ENCODE data around the gene PLGRKT. TPM values are rescaled to one million over a fixed set of nuclear protein-coding genes. Genes with fewer than 3 reads are reported as not detected.

Gene PLGRKT
- total RNA-seq, 4 donors from 2014 or later = 2.9 to 24.6 (median 13.1) TPM

DNA sequence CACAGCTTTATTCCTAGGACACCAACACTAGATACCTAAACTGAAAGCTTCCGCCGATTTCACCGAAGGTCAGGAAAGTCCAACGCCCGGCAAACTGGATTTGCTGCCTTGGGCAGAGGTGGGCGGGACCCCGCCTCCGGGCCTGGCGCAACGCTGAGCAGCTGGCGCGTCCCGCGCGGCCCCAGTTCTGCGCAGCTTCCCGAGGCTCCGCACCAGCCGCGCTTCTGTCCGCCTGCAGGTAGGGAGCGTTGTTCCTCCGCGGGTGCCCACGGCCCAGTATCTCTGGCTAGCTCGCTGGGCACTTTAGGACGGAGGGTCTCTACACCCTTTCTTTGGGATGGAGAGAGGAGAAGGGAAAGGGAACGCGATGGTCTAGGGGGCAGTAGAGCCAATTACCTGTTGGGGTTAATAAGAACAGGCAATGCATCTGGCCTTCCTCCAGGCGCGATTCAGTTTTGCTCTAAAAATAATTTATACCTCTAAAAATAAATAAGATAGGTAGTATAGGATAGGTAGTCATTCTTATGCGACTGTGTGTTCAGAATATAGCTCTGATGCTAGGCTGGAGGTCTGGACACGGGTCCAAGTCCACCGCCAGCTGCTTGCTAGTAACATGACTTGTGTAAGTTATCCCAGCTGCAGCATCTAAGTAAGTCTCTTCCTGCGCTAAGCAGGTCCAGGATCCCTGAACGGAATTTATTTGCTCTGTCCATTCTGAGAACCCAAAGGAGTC lies 12.8 kb upstream of the PLGRKT start, which contains the start of gene CD274:
Gene CD274, plus strand, starts transcription at position 184 of the 733 bp plus-strand sequence. CDS start 5,572 bp downstream, outside the sequence.
- Histone ChIP-seq H3K4me3 (peak within 1 kb of the TSS; percentile 49 to 50), H3K27ac (peak within 1 kb of the TSS; percentile 82 to 87), H3K36me3 (no peaks in the 10 kb centered on the region), H3K27me3 (no peaks in the 10 kb centered on the region), H3K9me3 (no peaks in the 10 kb centered on the region), H3K4me1 (no peaks in the 10 kb centered on the region)
- peak; percentile 86 to 88 for DNase-seq
- TF ChIP-seq, protein P1, sequence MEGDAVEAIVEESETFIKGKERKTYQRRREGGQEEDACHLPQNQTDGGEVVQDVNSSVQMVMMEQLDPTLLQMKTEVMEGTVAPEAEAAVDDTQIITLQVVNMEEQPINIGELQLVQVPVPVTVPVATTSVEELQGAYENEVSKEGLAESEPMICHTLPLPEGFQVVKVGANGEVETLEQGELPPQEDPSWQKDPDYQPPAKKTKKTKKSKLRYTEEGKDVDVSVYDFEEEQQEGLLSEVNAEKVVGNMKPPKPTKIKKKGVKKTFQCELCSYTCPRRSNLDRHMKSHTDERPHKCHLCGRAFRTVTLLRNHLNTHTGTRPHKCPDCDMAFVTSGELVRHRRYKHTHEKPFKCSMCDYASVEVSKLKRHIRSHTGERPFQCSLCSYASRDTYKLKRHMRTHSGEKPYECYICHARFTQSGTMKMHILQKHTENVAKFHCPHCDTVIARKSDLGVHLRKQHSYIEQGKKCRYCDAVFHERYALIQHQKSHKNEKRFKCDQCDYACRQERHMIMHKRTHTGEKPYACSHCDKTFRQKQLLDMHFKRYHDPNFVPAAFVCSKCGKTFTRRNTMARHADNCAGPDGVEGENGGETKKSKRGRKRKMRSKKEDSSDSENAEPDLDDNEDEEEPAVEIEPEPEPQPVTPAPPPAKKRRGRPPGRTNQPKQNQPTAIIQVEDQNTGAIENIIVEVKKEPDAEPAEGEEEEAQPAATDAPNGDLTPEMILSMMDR (IDR thresholded peaks at IDR 0.05) = peak; percentile 69 to 76 (median 71)
- peak; percentile 19 to 55 for TF ChIP-seq POLR2A (IDR thresholded peaks at IDR 0.05)
- intact Hi-C loops (cut with DNase I; ENCODE audit: low total_unique reads) = no loop called here

DNA sequence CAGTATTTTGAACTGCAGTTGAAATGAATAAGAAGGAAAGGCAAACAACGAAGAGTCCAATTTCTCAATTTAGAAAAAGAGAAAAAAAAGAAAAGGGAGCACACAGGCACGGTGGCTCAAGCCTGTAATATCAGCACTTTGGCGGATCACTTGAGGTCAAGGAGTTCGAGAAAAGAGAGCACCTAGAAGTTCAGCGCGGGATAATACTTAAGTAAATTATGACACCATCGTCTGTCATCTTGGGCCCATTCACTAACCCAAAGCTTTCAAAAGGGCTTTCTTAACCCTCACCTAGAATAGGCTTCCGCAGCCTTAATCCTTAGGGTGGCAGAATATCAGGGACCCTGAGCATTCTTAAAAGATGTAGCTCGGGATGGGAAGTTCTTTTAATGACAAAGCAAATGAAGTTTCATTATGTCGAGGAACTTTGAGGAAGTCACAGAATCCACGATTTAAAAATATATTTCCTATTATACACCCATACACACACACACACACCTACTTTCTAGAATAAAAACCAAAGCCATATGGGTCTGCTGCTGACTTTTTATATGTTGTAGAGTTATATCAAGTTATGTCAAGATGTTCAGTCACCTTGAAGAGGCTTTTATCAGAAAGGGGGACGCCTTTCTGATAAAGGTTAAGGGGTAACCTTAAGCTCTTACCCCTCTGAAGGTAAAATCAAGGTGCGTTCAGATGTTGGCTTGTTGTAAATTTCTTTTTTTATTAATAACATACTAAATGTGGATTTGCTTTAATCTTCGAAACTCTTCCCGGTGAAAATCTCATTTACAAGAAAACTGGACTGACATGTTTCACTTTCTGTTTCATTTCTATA lies 12.0 kb upstream of the PLGRKT start:
- peak overlapping the region; percentile 49 to 50 for H3K4me3 ChIP-seq
- no peaks in the 10 kb centered on the region for H3K27me3 ChIP-seq
- intact Hi-C loops (cut with DNase I; ENCODE audit: low total_unique reads) = no loop called here
- H3K4me1 ChIP-seq = no peaks in the 10 kb centered on the region
- DNase-seq = no peak
- H3K9me3 ChIP-seq = no peaks in the 10 kb centered on the region
- peak overlapping the region; percentile 82 to 87 for H3K27ac ChIP-seq
- no peaks in the 10 kb centered on the region for H3K36me3 ChIP-seq
- TF ChIP-seq POLR2A (IDR thresholded peaks at IDR 0.05) = no peak
- TF ChIP-seq, protein P1 (IDR thresholded peaks at IDR 0.05) = no peak

DNA sequence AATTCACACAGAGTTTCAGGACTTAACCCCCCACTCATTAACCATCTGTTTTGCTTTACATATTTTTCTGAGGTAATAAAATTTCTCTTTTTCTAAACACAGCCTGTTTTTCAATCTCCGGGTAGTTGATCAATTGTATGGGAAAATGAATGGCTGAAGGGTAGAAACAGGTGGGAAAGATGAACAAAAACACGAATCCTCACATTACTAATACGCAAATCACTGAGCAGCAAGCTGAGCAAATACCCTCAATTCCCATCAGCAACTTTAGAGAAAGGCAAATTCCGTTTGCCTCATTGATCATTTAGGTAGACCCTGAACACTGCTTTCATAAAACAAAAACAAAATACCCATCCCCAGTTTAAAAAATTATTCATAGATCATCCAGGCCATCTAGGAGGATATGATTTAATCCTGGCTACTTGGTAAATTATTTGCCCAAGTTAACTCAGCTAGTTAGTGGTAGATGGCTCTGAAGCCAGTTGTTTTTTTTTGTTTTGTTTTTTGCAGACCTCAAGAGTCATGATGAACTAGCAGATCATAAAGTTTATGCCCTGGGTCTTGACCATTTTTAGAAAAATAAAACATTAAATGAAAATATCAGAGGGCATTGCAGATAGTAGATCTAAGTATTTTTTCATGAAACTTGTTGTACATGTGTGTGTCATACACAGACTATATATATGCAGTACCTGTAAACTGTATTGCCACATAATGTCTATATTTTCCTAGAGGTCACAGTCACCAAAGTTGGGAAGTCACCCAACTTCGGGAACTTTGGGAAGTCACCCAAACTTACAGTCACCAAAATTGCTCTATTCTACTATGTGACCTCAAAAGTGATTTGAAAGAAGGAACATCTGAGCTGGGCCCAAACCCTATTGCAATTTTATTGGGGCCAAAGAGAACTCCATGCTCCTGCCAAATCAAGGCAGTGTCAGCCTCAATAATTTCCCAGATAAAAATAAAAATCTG lies 11.0 kb upstream of the PLGRKT start:
- Histone ChIP-seq H3K27ac (peak overlapping the region; percentile 82 to 87), H3K36me3 (no peaks in the 10 kb centered on the region), H3K4me1 (no peaks in the 10 kb centered on the region), H3K9me3 (no peaks in the 10 kb centered on the region), H3K27me3 (no peaks in the 10 kb centered on the region), H3K4me3 (no peak overlapping the region)
- intact Hi-C loops (cut with DNase I; ENCODE audit: low total_unique reads) = no loop called here
- TF ChIP-seq POLR2A (IDR thresholded peaks at IDR 0.05) = no peak
- TF ChIP-seq, protein P1 (IDR thresholded peaks at IDR 0.05) = no peak
- DNase-seq = no peak

DNA sequence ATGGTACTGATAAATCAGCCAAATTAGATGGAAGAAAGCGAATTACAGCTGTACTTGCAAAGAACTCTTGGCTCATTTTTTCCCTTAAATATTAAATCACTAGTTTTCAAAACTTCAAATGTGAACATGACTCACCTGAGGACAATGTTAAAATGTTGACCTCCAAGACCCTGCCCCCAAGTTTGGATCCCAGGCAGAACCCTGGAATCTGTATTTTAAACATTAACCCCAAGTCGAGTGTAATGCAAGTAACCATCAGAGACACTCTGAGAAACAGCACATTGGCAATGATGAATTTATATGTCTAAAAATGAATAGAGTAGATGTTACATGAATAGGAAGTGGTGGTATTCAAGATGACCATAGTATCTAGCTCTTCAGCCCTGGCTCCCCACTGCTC lies 10.3 kb upstream of the PLGRKT start:
- H3K36me3 ChIP-seq = no peaks in the 10 kb centered on the region
- no peaks in the 10 kb centered on the region for H3K4me1 ChIP-seq
- H3K27me3 ChIP-seq = no peaks in the 10 kb centered on the region
- DNase-seq = no peak
- intact Hi-C loops (cut with DNase I; ENCODE audit: low total_unique reads) = no loop called here
- H3K9me3 ChIP-seq = no peaks in the 10 kb centered on the region
- no peak overlapping the region for H3K4me3 ChIP-seq
- H3K27ac ChIP-seq = no peak overlapping the region
- TF ChIP-seq, protein P1 (IDR thresholded peaks at IDR 0.05) = no peak
- no peak for TF ChIP-seq POLR2A (IDR thresholded peaks at IDR 0.05)

Data from uterus (tissue), 4 donors.